ENCODE results near the gene UNC45B. TPM values are rescaled to one million over a fixed set of nuclear protein-coding genes. Genes with fewer than 3 reads are reported as not detected.

The UNC45B gene
- total RNA-seq, 1 donor from 2014 or later = not detected

DNA sequence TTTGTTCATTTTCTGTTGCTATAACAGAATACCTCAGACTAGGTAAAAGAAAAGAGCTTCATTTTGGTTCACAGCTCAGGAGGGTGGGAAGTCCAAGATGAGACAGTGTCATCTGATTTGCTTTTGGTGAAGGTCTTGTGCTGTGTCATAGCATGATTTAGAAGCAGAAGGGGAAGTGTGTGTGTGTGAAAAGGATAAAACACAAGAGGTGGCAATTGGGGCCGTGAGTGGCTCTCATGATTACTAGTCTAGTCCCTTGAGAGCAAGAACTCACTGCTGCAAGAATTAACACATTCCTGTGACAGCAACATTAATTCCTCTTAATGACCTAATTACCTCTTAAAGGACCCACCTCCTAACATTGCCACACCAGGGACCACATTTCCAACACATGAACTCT is 38.2 kb downstream of the UNC45B start:
- TF ChIP-seq CTCF (IDR thresholded peaks at IDR 0.05) = no peak
- Mint-ChIP-seq H3K27me3 (ENCODE audit: unreplicated experiment) (peaks cover 4% of the 10 kb centered on the region), H3K36me3 (ENCODE audit: unreplicated experiment) (no peaks in the 10 kb centered on the region), H3K9me3 (ENCODE audit: unreplicated experiment) (no peaks in the 10 kb centered on the region), H3K27ac (ENCODE audit: unreplicated experiment) (no peak overlapping the region), H3K4me3 (ENCODE audit: unreplicated experiment) (no peak overlapping the region), H3K4me1 (ENCODE audit: unreplicated experiment) (peaks cover 21% of the 10 kb centered on the region)
- no peak for DNase-seq (ENCODE audit: extremely low spot score, unreplicated experiment)

DNA sequence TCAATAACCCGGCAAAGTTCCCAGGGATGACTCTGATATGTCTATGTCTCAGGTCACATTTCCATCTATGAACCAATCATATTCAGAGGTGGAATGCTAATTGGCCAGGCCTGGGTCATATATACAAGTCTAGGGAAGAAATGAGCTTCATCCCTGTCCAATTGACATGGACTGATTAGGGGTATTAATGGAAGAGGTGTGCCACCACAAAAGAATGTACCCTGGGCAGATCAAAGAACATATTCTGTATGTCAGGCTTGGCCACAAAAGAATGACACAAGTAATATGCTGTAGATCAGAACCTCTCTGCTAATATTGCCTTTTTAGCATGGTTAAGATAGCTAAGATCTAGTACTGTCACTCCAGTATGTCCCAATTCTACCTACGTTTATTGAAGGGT is 39.9 kb downstream of the UNC45B start:
- no peaks in the 10 kb centered on the region for H3K9me3 Mint-ChIP-seq (ENCODE audit: unreplicated experiment)
- no peak overlapping the region for H3K4me3 Mint-ChIP-seq (ENCODE audit: unreplicated experiment)
- DNase-seq (ENCODE audit: extremely low spot score, unreplicated experiment) = no peak
- TF ChIP-seq CTCF (IDR thresholded peaks at IDR 0.05) = no peak
- H3K27me3 Mint-ChIP-seq (ENCODE audit: unreplicated experiment) = peaks cover 4% of the 10 kb centered on the region
- peak overlapping the region; percentile 31 for H3K27ac Mint-ChIP-seq (ENCODE audit: unreplicated experiment)
- peaks cover 21% of the 10 kb centered on the region for H3K4me1 Mint-ChIP-seq (ENCODE audit: unreplicated experiment)
- no peaks in the 10 kb centered on the region for H3K36me3 Mint-ChIP-seq (ENCODE audit: unreplicated experiment)

DNA sequence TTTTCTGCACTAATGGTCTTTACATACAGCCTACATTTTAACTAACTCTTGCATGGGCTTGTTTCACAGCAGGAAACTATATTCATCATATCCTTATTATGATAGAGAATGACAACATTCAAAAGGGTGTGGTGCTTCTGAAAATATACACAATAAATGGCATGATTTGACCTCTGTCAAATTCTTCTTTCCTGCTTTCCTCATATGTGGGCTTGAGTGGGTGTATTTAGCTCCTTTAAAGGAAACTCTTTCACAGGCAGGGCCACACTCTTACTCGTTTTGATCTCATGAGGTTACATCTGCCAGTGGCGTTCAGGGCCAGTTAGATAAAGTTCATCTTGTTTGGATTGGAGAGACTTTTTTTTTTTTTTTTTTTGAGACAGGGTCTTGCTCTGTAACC is 40.5 kb downstream of the UNC45B start:
- Mint-ChIP-seq H3K27me3 (ENCODE audit: unreplicated experiment) (peaks cover 4% of the 10 kb centered on the region), H3K4me3 (ENCODE audit: unreplicated experiment) (no peak overlapping the region), H3K27ac (ENCODE audit: unreplicated experiment) (peak overlapping the region; percentile 61), H3K4me1 (ENCODE audit: unreplicated experiment) (peaks cover 21% of the 10 kb centered on the region), H3K9me3 (ENCODE audit: unreplicated experiment) (no peaks in the 10 kb centered on the region), H3K36me3 (ENCODE audit: unreplicated experiment) (no peaks in the 10 kb centered on the region)
- TF ChIP-seq CTCF (IDR thresholded peaks at IDR 0.05) = no peak
- no peak for DNase-seq (ENCODE audit: extremely low spot score, unreplicated experiment)

DNA sequence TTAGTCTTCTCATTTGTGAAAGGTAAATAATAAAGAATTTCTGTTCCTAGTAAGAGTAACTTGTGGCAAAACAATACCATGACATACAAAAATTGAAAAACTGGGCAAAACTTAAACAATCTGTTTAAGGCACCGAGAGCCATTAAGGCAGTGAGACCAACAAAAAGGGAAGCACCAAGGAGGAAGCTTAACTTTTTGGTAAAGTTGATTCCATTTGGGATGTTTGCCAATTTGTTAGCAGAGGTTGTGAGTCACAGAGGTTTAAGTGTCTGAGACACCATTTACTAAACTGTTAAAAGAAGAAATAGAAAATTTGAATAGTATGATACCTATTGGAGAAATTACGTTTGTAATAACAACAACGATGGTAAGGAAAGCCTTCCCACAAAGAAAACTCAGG is 41.7 kb downstream of the UNC45B start:
- H3K4me3 Mint-ChIP-seq (ENCODE audit: unreplicated experiment) = no peak overlapping the region
- H3K36me3 Mint-ChIP-seq (ENCODE audit: unreplicated experiment) = no peaks in the 10 kb centered on the region
- H3K27me3 Mint-ChIP-seq (ENCODE audit: unreplicated experiment) = peaks cover 2% of the 10 kb centered on the region
- no peak for TF ChIP-seq CTCF (IDR thresholded peaks at IDR 0.05)
- no peak overlapping the region for H3K27ac Mint-ChIP-seq (ENCODE audit: unreplicated experiment)
- no peaks in the 10 kb centered on the region for H3K9me3 Mint-ChIP-seq (ENCODE audit: unreplicated experiment)
- H3K4me1 Mint-ChIP-seq (ENCODE audit: unreplicated experiment) = peaks cover 21% of the 10 kb centered on the region
- no peak for DNase-seq (ENCODE audit: extremely low spot score, unreplicated experiment)

DNA sequence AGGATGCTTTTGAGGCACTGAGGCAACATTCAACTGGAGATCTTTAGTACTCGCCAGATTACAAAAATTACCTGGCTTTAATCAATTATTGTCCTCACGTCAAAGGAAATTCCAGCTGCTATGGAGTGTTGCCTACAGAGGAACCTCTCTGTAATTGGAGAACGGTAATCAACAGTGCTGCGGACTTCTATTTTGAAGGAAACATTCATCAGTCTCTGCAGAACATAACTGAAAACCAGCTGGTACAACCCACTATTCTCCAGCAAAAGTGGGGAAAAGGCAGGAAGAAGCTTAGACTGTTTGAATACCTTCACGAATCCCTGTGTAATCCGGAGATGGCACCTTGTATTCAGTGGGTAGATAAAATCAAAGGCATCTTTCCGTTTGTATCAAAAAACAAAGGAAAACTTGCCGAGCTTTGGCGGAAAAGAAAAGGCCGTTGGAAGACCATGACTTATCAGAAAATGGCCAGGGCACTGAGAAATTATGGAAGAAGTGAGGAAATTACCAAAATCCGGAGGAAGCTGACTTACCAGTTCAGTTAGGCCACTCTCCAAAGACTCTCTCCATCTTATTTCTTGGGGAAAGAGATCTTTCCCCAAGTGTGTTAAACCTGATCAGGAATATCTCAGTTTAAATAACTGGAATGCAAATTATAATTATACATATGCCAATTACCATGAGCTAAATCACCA is 43.5 kb downstream of the UNC45B start:
- no peak overlapping the region for H3K4me3 Mint-ChIP-seq (ENCODE audit: unreplicated experiment)
- TF ChIP-seq CTCF (IDR thresholded peaks at IDR 0.05) = no peak
- H3K27me3 Mint-ChIP-seq (ENCODE audit: unreplicated experiment) = peaks cover 2% of the 10 kb centered on the region
- no peak overlapping the region for H3K27ac Mint-ChIP-seq (ENCODE audit: unreplicated experiment)
- peaks cover 1% of the 10 kb centered on the region for H3K9me3 Mint-ChIP-seq (ENCODE audit: unreplicated experiment)
- DNase-seq (ENCODE audit: extremely low spot score, unreplicated experiment) = no peak
- no peaks in the 10 kb centered on the region for H3K36me3 Mint-ChIP-seq (ENCODE audit: unreplicated experiment)
- peaks cover 21% of the 10 kb centered on the region for H3K4me1 Mint-ChIP-seq (ENCODE audit: unreplicated experiment)

Measured in osteocyte (in vitro differentiated cells).